HEK293T (cell line): Measurements from ENCODE around the gene METAP1.

Experiments
- CTBP1 ChIP-seq: fragments of 450-650 bp; IDR thresholded peaks from 2 replicates; pipeline ENCODE4 v1.6.1; 2016; ENCODE audit warnings: borderline replicate concordance
- ELF4 ChIP-seq: fragments of 450-650 bp; IDR thresholded peaks from 2 replicates; pipeline ENCODE4 v1.6.1; 2017; ENCODE audit warnings: antibody characterized with exemption
- FOXA1 ChIP-seq: fragments of 450-650 bp; IDR thresholded peaks from 2 replicates; pipeline ENCODE4 v1.6.1; 2016; ENCODE audit warnings: mild to moderate bottlenecking
- FOXM1 ChIP-seq: fragments of 450-650 bp; IDR thresholded peaks from 2 replicates; pipeline ENCODE4 v1.6.1; 2017; ENCODE audit warnings: mild to moderate bottlenecking, borderline replicate concordance
- L3MBTL2 ChIP-seq: fragments of 450-650 bp; conservative IDR thresholded peaks from 2 replicates; pipeline ENCODE4 v1.6.1; 2016; ENCODE audit warnings: mild to moderate bottlenecking
- LEF1 ChIP-seq: fragments of 450-650 bp; IDR thresholded peaks from 2 replicates; pipeline ENCODE4 v1.6.1; 2017; ENCODE audit warnings: mild to moderate bottlenecking, borderline replicate concordance
- PKNOX1 ChIP-seq: fragments of 450-650 bp; IDR thresholded peaks from 2 replicates; pipeline ENCODE4 v1.6.1; 2016
- SP1 ChIP-seq: fragments of 450-650 bp; IDR thresholded peaks from 2 replicates; pipeline ENCODE4 v1.6.1; 2017
- SUZ12 ChIP-seq: fragments of 450-650 bp; IDR thresholded peaks from 2 replicates; pipeline ENCODE4 v1.6.1; 2016; ENCODE audit warnings: mild to moderate bottlenecking
- TARDBP ChIP-seq: fragments of 450-650 bp; IDR thresholded peaks from 2 replicates; pipeline ENCODE4 v1.6.1; 2016
- ZNF384 ChIP-seq: fragments of 450-650 bp; IDR thresholded peaks from 2 replicates; pipeline ENCODE4 v1.6.1; 2016

GRCh38 chr4:99029852-99030251, 34.3 kb downstream of the METAP1 start:
- TF ChIP-seq FOXM1, result no peak
- no peak for TF ChIP-seq ELF4
- no peak for TF ChIP-seq L3MBTL2
- no peak for TF ChIP-seq CTBP1
- no peak for TF ChIP-seq SUZ12
- TF ChIP-seq SP1, result no peak
- TF ChIP-seq PKNOX1, result no peak
- TF ChIP-seq ZNF384, result no peak
- no peak for TF ChIP-seq TARDBP
- TF ChIP-seq FOXA1, result no peak
- no peak for TF ChIP-seq LEF1
